Measurements from ENCODE around the gene WDFY2. TPM values are rescaled to one million over a fixed set of nuclear protein-coding genes. Genes with fewer than 3 reads are reported as not detected.

Gene WDFY2
- total and polyA plus RNA-seq, 2 of the 13 experiments (the other 11 are each of a cell fraction or from before 2014, with no cell fraction given), result 22.6 to 27.0 TPM

DNA sequence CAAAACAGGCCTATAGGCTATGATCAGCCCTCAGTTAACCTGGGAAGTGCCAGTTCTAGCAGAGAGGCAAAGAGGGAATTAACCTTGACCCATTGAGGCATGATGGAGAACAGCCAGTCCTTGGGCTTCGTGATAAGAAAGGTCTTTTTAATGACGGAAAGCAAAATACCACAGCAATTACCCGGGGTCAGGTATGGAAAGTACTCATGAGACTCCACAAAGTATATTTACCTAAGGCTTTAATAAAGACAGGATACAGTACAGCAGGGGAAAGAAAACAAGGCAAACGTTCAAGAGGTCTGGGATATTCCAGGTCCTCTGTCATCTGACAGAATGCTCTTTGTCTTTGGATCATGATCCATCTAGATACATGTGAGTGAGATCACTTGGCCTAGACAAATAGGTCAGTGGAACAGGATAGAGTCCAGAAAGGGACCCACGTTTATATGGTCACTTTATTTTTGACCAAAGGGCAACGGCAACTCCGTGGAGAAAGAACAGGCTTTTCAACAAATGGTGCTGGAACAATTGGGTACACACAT, 52.2 kb downstream of the WDFY2 start (continued):
- TF ChIP-seq, protein P1, sequence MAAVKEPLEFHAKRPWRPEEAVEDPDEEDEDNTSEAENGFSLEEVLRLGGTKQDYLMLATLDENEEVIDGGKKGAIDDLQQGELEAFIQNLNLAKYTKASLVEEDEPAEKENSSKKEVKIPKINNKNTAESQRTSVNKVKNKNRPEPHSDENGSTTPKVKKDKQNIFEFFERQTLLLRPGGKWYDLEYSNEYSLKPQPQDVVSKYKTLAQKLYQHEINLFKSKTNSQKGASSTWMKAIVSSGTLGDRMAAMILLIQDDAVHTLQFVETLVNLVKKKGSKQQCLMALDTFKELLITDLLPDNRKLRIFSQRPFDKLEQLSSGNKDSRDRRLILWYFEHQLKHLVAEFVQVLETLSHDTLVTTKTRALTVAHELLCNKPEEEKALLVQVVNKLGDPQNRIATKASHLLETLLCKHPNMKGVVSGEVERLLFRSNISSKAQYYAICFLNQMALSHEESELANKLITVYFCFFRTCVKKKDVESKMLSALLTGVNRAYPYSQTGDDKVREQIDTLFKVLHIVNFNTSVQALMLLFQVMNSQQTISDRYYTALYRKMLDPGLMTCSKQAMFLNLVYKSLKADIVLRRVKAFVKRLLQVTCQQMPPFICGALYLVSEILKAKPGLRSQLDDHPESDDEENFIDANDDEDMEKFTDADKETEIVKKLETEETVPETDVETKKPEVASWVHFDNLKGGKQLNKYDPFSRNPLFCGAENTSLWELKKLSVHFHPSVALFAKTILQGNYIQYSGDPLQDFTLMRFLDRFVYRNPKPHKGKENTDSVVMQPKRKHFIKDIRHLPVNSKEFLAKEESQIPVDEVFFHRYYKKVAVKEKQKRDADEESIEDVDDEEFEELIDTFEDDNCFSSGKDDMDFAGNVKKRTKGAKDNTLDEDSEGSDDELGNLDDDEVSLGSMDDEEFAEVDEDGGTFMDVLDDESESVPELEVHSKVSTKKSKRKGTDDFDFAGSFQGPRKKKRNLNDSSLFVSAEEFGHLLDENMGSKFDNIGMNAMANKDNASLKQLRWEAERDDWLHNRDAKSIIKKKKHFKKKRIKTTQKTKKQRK (IDR thresholded peaks at IDR 0.05; ENCODE audit: low read length), result no peak
- 0 out of 2 replicates have a peak, but pooled peaks have one; percentile 32 for TF ChIP-seq ZNF547 (CRISPR knock-in tag; IDR thresholded peaks at IDR 0.05)
- no peak for TF ChIP-seq ZNF598 (CRISPR knock-in tag; IDR thresholded peaks at IDR 0.05; ENCODE audit: borderline replicate concordance)
- no peak for TF ChIP-seq SP2 (CRISPR knock-in tag; IDR thresholded peaks at IDR 0.05)
- TF ChIP-seq, protein P2, sequence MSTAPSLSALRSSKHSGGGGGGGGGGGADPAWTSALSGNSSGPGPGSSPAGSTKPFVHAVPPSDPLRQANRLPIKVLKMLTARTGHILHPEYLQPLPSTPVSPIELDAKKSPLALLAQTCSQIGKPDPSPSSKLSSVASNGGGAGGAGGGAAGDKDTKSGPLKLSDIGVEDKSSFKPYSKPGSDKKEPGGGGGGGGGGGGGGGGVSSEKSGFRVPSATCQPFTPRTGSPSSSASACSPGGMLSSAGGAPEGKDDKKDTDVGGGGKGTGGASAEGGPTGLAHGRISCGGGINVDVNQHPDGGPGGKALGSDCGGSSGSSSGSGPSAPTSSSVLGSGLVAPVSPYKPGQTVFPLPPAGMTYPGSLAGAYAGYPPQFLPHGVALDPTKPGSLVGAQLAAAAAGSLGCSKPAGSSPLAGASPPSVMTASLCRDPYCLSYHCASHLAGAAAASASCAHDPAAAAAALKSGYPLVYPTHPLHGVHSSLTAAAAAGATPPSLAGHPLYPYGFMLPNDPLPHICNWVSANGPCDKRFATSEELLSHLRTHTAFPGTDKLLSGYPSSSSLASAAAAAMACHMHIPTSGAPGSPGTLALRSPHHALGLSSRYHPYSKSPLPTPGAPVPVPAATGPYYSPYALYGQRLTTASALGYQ (CRISPR knock-in tag; IDR thresholded peaks at IDR 0.05), result peak; percentile 96
- no peak for TF ChIP-seq LCORL (IDR thresholded peaks at IDR 0.05)
- TF ChIP-seq LCORL (CRISPR knock-in tag; IDR thresholded peaks at IDR 0.05), result no peak; the same call in 1 of the 2 replicates
- 0 out of 2 replicates have a peak, but pooled peaks have one; percentile 57 for TF ChIP-seq BRCA1 (CRISPR knock-in tag; IDR thresholded peaks at IDR 0.05)
- no peak for TF ChIP-seq MAFF (IDR thresholded peaks at IDR 0.05; ENCODE audit: low read depth, low read length)
- TF ChIP-seq MED8 (CRISPR knock-in tag; IDR thresholded peaks at IDR 0.05; ENCODE audit: insufficient replicate concordance), result no peak
- TF ChIP-seq, protein P3, sequence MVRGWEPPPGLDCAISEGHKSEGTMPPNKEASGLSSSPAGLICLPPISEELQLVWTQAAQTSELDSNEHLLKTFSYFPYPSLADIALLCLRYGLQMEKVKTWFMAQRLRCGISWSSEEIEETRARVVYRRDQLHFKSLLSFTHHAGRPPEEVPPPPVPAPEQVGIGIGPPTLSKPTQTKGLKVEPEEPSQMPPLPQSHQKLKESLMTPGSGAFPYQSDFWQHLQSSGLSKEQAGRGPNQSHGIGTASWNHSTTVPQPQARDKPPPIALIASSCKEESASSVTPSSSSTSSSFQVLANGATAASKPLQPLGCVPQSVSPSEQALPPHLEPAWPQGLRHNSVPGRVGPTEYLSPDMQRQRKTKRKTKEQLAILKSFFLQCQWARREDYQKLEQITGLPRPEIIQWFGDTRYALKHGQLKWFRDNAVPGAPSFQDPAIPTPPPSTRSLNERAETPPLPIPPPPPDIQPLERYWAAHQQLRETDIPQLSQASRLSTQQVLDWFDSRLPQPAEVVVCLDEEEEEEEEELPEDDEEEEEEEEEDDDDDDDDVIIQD (CRISPR knock-in tag; IDR thresholded peaks at IDR 0.05; ENCODE audit: low read depth), result no peak
- TF ChIP-seq SSRP1 (CRISPR knock-in tag; IDR thresholded peaks at IDR 0.05), result no peak
- TF ChIP-seq HMG20A (CRISPR knock-in tag; IDR thresholded peaks at IDR 0.05; ENCODE audit: borderline replicate concordance), result peak; percentile 87; the same call in 1 of the 2 replicates
- TF ChIP-seq, protein P4, sequence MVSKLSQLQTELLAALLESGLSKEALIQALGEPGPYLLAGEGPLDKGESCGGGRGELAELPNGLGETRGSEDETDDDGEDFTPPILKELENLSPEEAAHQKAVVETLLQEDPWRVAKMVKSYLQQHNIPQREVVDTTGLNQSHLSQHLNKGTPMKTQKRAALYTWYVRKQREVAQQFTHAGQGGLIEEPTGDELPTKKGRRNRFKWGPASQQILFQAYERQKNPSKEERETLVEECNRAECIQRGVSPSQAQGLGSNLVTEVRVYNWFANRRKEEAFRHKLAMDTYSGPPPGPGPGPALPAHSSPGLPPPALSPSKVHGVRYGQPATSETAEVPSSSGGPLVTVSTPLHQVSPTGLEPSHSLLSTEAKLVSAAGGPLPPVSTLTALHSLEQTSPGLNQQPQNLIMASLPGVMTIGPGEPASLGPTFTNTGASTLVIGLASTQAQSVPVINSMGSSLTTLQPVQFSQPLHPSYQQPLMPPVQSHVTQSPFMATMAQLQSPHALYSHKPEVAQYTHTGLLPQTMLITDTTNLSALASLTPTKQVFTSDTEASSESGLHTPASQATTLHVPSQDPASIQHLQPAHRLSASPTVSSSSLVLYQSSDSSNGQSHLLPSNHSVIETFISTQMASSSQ (IDR thresholded peaks at IDR 0.05; ENCODE audit: low read depth), result 0 out of 2 replicates have a peak, but pooled peaks have one; percentile 27
- TF ChIP-seq, protein P4 (CRISPR knock-in tag; IDR thresholded peaks at IDR 0.05; ENCODE audit: borderline replicate concordance), result peak; percentile 83; the same call in 1 of the 2 replicates
- TF ChIP-seq ZNF546 (CRISPR knock-in tag; conservative IDR thresholded peaks at IDR 0.05), result no peak
- no peak for TF ChIP-seq AHR (CRISPR knock-in tag; IDR thresholded peaks at IDR 0.05)
- TF ChIP-seq MAF1 (CRISPR knock-in tag; IDR thresholded peaks at IDR 0.05; ENCODE audit: borderline replicate concordance), result no peak
- no peak for TF ChIP-seq ZNF441 (CRISPR knock-in tag; IDR thresholded peaks at IDR 0.05; ENCODE audit: borderline replicate concordance)
- TF ChIP-seq ZNF775 (CRISPR knock-in tag; IDR thresholded peaks at IDR 0.05; ENCODE audit: borderline replicate concordance), result no peak

Data from HepG2 (cell line).